Caco-2 (cell line): ENCODE results near the gene ATP8A2. TPM values are rescaled to one million over a fixed set of nuclear protein-coding genes. Genes with fewer than 3 reads are reported as not detected.

Experiments
- BruUV-seq: library from RNA; stranded (reverse); fragments of 400-500 nt; replicated peaks from 2 replicates; lab custom pipeline; 2021; lab: Mats Ljungman, UMichigan
- CTCF ChIA-PET: fragments of 300-600 bp; sonication (Branson Sonifier 250); formaldehyde crosslinking; loops from one replicate; lab custom pipeline; 2022; ENCODE audit warnings: antibody characterized with exemption; lab: Charles Lee
- POLR2A ChIA-PET: fragments of 300-600 bp; sonication (Branson Sonifier 250); formaldehyde crosslinking; loops from one replicate; lab custom pipeline; 2022; ENCODE audit warnings: antibody characterized with exemption; lab: Charles Lee
- DNase-seq, 2 experiments: peaks; one replicate each; pipeline versions ENCODE4 v3.0.0 to v3.0.0-alpha.2; 2020 to 2022
- H3K27me3 ChIP-seq: replicated peaks from 2 replicates; pipeline ENCODE4 v1.6.0; 2011; ENCODE audit warnings: low read length; ENCODE audit not compliant: control insufficient read depth, insufficient read depth
- H3K36me3 ChIP-seq: 2 replicates; pipeline ENCODE4 v1.5.1; 2011; ENCODE audit warnings: low read length; ENCODE audit not compliant: control insufficient read depth, insufficient read depth
- H3K4me1 ChIP-seq: fragments of 250-450 bp; sonication (Bioruptor Pico); 2 replicates; pipeline ENCODE4 v1.5.1; 2020; ENCODE audit warnings: mild to moderate bottlenecking
- H3K4me3 ChIP-seq: 2 replicates; pipeline ENCODE4 v1.5.1; 2011; ENCODE audit warnings: low read depth, mild to moderate bottlenecking, control low read depth, low read length
- H3K9me3 ChIP-seq: fragments of 250-450 bp; sonication (Bioruptor Pico); 2 replicates; pipeline ENCODE4 v1.5.1; 2020; ENCODE audit warnings: mild to moderate bottlenecking, moderate library complexity
- H3K27ac Mint-ChIP-seq: one replicate; pipeline ENCODE4 v1.8.0; 2022; ENCODE audit warnings: mixed read lengths; ENCODE audit not compliant: unreplicated experiment
- H3K27me3 Mint-ChIP-seq: one replicate; pipeline ENCODE4 v1.8.0; 2022; ENCODE audit warnings: mixed read lengths; ENCODE audit not compliant: insufficient read depth, unreplicated experiment
- H3K36me3 Mint-ChIP-seq: one replicate; pipeline ENCODE4 v1.8.0; 2022; ENCODE audit warnings: mild to moderate bottlenecking, mixed read lengths; ENCODE audit not compliant: insufficient read depth, unreplicated experiment
- H3K4me1 Mint-ChIP-seq: one replicate; pipeline ENCODE4 v1.8.0; 2022; ENCODE audit warnings: low read depth, mixed read lengths; ENCODE audit not compliant: unreplicated experiment
- H3K4me3 Mint-ChIP-seq: one replicate; pipeline ENCODE4 v1.8.0; 2022; ENCODE audit warnings: mild to moderate bottlenecking, moderate library complexity, mixed read lengths; ENCODE audit not compliant: unreplicated experiment
- H3K9me3 Mint-ChIP-seq: one replicate; pipeline ENCODE4 v1.8.0; 2022; ENCODE audit warnings: mixed read lengths; ENCODE audit not compliant: unreplicated experiment
- CTCF ChIP-seq, 2 experiments: fragments of 200-600 bp in 1 of 2; IDR thresholded peaks; 1 replicate in 1 of 2; 2 replicates in 1 of 2; pipeline versions ENCODE4 v1.5.1 to v1.8.0; 2011 to 2022; ENCODE audit warnings: antibody characterized with exemption in 1 of 2, control low read depth in 1 of 2, inconsistent platforms in 1 of 2, low read depth in 1 of 2, low read length in 1 of 2, mild to moderate bottlenecking in 1 of 2, moderate library complexity in 1 of 2; ENCODE audit not compliant: insufficient read depth in 1 of 2, severe bottlenecking in 1 of 2, unreplicated experiment in 1 of 2
- intact Hi-C: fragments of 100-400 bp; cut with micrococcal nuclease; formaldehyde crosslinking; loops from one replicate; pipeline ENCODE4 v1.10.0; 2022; ENCODE audit not compliant: unreplicated experiment
- total RNA-seq: library from RNA; stranded (reverse); gene quantifications from 2 replicates; pipeline ENCODE4 v1.2.3, GENCODE V29; 2022

The ATP8A2 gene
- total RNA-seq, 1 experiment from 2014 or later: 0.05 TPM

GRCh38 chr13:25902891-25903341 is 531.1 kb downstream of the ATP8A2 start:
- H3K9me3 ChIP-seq: peaks cover 6% of the 10 kb centered on the region
- Mint-ChIP-seq H3K9me3 (peaks cover 24% of the 10 kb centered on the region), H3K4me1 (peaks cover 8% of the 10 kb centered on the region), H3K36me3 (no peaks in the 10 kb centered on the region), H3K4me3 (no peak overlapping the region), H3K27me3 (no peaks in the 10 kb centered on the region), H3K27ac (no peak overlapping the region)
- no peaks in the 10 kb centered on the region for H3K4me1 ChIP-seq
- TF ChIP-seq CTCF (IDR thresholded peaks at IDR 0.05; ENCODE audit: insufficient read depth in 1 of 2, low read depth in 1 of 2, low read length in 1 of 2, severe bottlenecking in 1 of 2, unreplicated experiment in 1 of 2): no peak
- intact Hi-C loops: no loop called here
- no peaks in the 10 kb centered on the region for H3K36me3 ChIP-seq
- no TSS peak for BruUV-seq
- no peak for DNase-seq
- H3K27me3 ChIP-seq: no peaks in the 10 kb centered on the region
- ChIA-PET POLR2A (no interaction called here), CTCF (no interaction called here)
- no peak overlapping the region for H3K4me3 ChIP-seq

GRCh38 chr13:25904830-25905229 is 533.1 kb downstream of the ATP8A2 start:
- CTCF ChIA-PET: no interaction called here

GRCh38 chr13:25905611-25906010 is 533.8 kb downstream of the ATP8A2 start:
- no peak overlapping the region for H3K4me3 Mint-ChIP-seq
- no peak for DNase-seq
- Histone ChIP-seq H3K9me3 (no peaks in the 10 kb centered on the region), H3K27me3 (no peaks in the 10 kb centered on the region), H3K4me1 (peaks cover 10% of the 10 kb centered on the region), H3K36me3 (no peaks in the 10 kb centered on the region), H3K4me3 (no peak overlapping the region)
- H3K36me3 Mint-ChIP-seq: no peaks in the 10 kb centered on the region
- H3K4me1 Mint-ChIP-seq: peaks cover 7% of the 10 kb centered on the region
- POLR2A ChIA-PET: no interaction called here
- CTCF ChIA-PET: no interaction called here
- intact Hi-C loops: no loop called here
- H3K27me3 Mint-ChIP-seq: no peaks in the 10 kb centered on the region
- peaks cover 5% of the 10 kb centered on the region for H3K9me3 Mint-ChIP-seq
- BruUV-seq: no TSS peak
- no peak for TF ChIP-seq CTCF (IDR thresholded peaks at IDR 0.05; ENCODE audit: insufficient read depth in 1 of 2, low read depth in 1 of 2, low read length in 1 of 2, severe bottlenecking in 1 of 2, unreplicated experiment in 1 of 2)
- H3K27ac Mint-ChIP-seq: no peak overlapping the region

More at GRCh38 chr13:25904830-25905229, 533.1 kb downstream of the ATP8A2 start:
- Mint-ChIP-seq H3K9me3 (peaks cover 13% of the 10 kb centered on the region), H3K4me3 (no peak overlapping the region), H3K36me3 (no peaks in the 10 kb centered on the region), H3K4me1 (peaks cover 8% of the 10 kb centered on the region), H3K27me3 (no peaks in the 10 kb centered on the region), H3K27ac (no peak overlapping the region)
- no peak for DNase-seq
- no peak overlapping the region for H3K4me3 ChIP-seq
- TF ChIP-seq CTCF (IDR thresholded peaks at IDR 0.05; ENCODE audit: insufficient read depth in 1 of 2, low read depth in 1 of 2, low read length in 1 of 2, severe bottlenecking in 1 of 2, unreplicated experiment in 1 of 2): no peak
- H3K4me1 ChIP-seq: peaks cover 2% of the 10 kb centered on the region
- BruUV-seq: no TSS peak
- no peaks in the 10 kb centered on the region for H3K36me3 ChIP-seq
- POLR2A ChIA-PET: no interaction called here
- H3K27me3 ChIP-seq: no peaks in the 10 kb centered on the region
- H3K9me3 ChIP-seq: peaks cover 6% of the 10 kb centered on the region
- intact Hi-C loops: no loop called here
